K562 (cell line): ENCODE results near the gene TSEN34. TPM values are rescaled to one million over a fixed set of nuclear protein-coding genes. Genes with fewer than 3 reads are reported as not detected.
A peak's percentile ranks its signal among the peaks of the same experiment; 100 is the strongest.

Source experiments
- CBX3 ChIP-seq, 2 experiments: IDR thresholded peaks; 1 replicate in 1 of 2; 2 replicates in 1 of 2; pipeline ENCODE4 v1.6.1; 2012; ENCODE audit warnings: inconsistent platforms in 2 of 2, low read length in 2 of 2, borderline replicate concordance in 1 of 2, control low read depth in 1 of 2
- DACH1 ChIP-seq: fragments of 450-650 bp; IDR thresholded peaks from 2 replicates; pipeline ENCODE4 v1.6.1; 2018; ENCODE audit not compliant: partially characterized antibody
- ELF2 ChIP-seq: fragments of 250-450 bp; sonication (Bioruptor Pico); IDR thresholded peaks from 2 replicates; pipeline ENCODE4 v1.5.0; 2021; ENCODE audit warnings: mild to moderate bottlenecking
- HMG20A ChIP-seq: fragments of 450-650 bp; formaldehyde crosslinking; conservative IDR thresholded peaks from 2 replicates; pipeline ENCODE4 v1.4.0; 2020; ENCODE audit warnings: mild to moderate bottlenecking, mixed read lengths
- MEF2A ChIP-seq: IDR thresholded peaks from 2 replicates; pipeline ENCODE4 v1.6.1; 2011; ENCODE audit warnings: low read depth, mild to moderate bottlenecking, low read length, moderate library complexity; ENCODE audit not compliant: control insufficient read depth
- NBN ChIP-seq: fragments of 450-650 bp; IDR thresholded peaks from 2 replicates; pipeline ENCODE4 v1.6.1; 2016; ENCODE audit warnings: low read depth, mild to moderate bottlenecking
- NRF1 ChIP-seq, 2 experiments: fragments of 450-650 bp; IDR thresholded peaks in 1 of 2; conservative IDR thresholded peaks in 1 of 2; 2 replicates each; pipeline ENCODE4 v1.6.1; 2014; ENCODE audit warnings: mild to moderate bottlenecking in 2 of 2
- PCBP2 ChIP-seq: fragments of 200-400 bp; formaldehyde crosslinking; IDR thresholded peaks from 2 replicates; pipeline ENCODE4 v1.6.1; 2018; ENCODE audit warnings: low read length, low read depth, mild to moderate bottlenecking, moderate library complexity; ENCODE audit not compliant: poor library complexity, severe bottlenecking
- RAD51 ChIP-seq: fragments of 450-650 bp; IDR thresholded peaks from 2 replicates; pipeline ENCODE4 v1.7.1; 2016; ENCODE audit warnings: low read depth, mild to moderate bottlenecking, borderline replicate concordance
- SAFB2 ChIP-seq: fragments of 200-400 bp; formaldehyde crosslinking; IDR thresholded peaks from 2 replicates; pipeline ENCODE4 v1.6.1; 2018; ENCODE audit warnings: borderline replicate concordance, low read length, low read depth, moderate library complexity; ENCODE audit not compliant: severe bottlenecking
- SNIP1 ChIP-seq: fragments of 450-650 bp; IDR thresholded peaks from 2 replicates; pipeline ENCODE4 v1.7.1; 2017; ENCODE audit warnings: low read depth, mild to moderate bottlenecking
- TCF7 ChIP-seq: sonication (generic); IDR thresholded peaks from 2 replicates; pipeline ENCODE4 v1.6.1; 2016; ENCODE audit warnings: antibody characterized with exemption, borderline replicate concordance
- ZBTB17 ChIP-seq: fragments of 450-650 bp; formaldehyde crosslinking; IDR thresholded peaks from 2 replicates; pipeline ENCODE4 v1.4.0; 2020; ENCODE audit warnings: mild to moderate bottlenecking
- ZC3H11A ChIP-seq: IDR thresholded peaks from 2 replicates; pipeline ENCODE4 v1.6.1; 2012; ENCODE audit warnings: low read depth, low read length, improper control_type of control experiment
- ZNF134 ChIP-seq: fragments of 250-450 bp; sonication (Bioruptor Pico); conservative IDR thresholded peaks from 2 replicates; pipeline ENCODE4 v1.4.0; 2020
- ZNF24 ChIP-seq: fragments of 450-650 bp; IDR thresholded peaks from 2 replicates; pipeline ENCODE4 v1.6.1; 2016
- ZNF253 ChIP-seq: fragments of 250-450 bp; sonication (Bioruptor Pico); conservative IDR thresholded peaks from 2 replicates; pipeline ENCODE4 v1.6.1; 2021; ENCODE audit warnings: mild to moderate bottlenecking
- ZNF311 ChIP-seq: fragments of 250-450 bp; sonication (Bioruptor Pico); IDR thresholded peaks from 2 replicates; pipeline ENCODE4 v1.4.0; 2020; ENCODE audit warnings: mild to moderate bottlenecking, moderate library complexity
- ZNF668 ChIP-seq: fragments of 250-450 bp; sonication (Bioruptor Pico); IDR thresholded peaks from 2 replicates; pipeline ENCODE4 v1.8.0; 2022; ENCODE audit warnings: mild to moderate bottlenecking, inconsistent platforms
- ZNF764 ChIP-seq: fragments of 250-450 bp; sonication (Bioruptor Pico); IDR thresholded peaks from 2 replicates; pipeline ENCODE4 v1.4.0; 2020; ENCODE audit warnings: low read depth, mild to moderate bottlenecking, moderate library complexity
- polyA plus RNA-seq, 8 experiments: library from polyadenylated mRNA; depleted of rRNA in 4 of 8; stranded (reverse) in 5 of 8; unstranded in 3 of 8; fragments of >200 nt; fragmentation: Nextera tagmentation in 2 of 8; fragmentation: Illumina TruSeq in 1 of 8; extraction: Ambion mirVana in 2 of 8; extraction: Trizol in 1 of 8; gene quantifications; 2 replicates each; pipeline versions ENCODE4 v1.2.1 to v1.2.3, GENCODE V29; 2011 to 2014; ENCODE audit warnings: inconsistent platforms in 1 of 8, missing spikeins in 1 of 8
- total RNA-seq, 7 experiments: library from RNA; depleted of rRNA in 6 of 7; stranded (reverse); fragments of >200 nt in 6 of 7; fragmentation: Illumina TruSeq in 2 of 7; extraction: Trizol in 2 of 7; gene quantifications; 2 replicates each; pipeline versions ENCODE4 v1.2.1 to v1.2.3, GENCODE V29; 2011 to 2021; ENCODE audit warnings: low replicate concordance in 1 of 7
- TF ChIP-seq, protein P1 (sequence below): sonication (generic); formaldehyde crosslinking; IDR thresholded peaks from 2 replicates; pipeline ENCODE4 v1.9.0; 2022; ENCODE audit warnings: mild to moderate bottlenecking, missing genetic modification reagents
- TF ChIP-seq, protein P2 (sequence below): fragments of 250-450 bp; sonication (Bioruptor Pico); IDR thresholded peaks from 2 replicates; pipeline ENCODE4 v1.8.0; 2022; ENCODE audit warnings: moderate library complexity, mild to moderate bottlenecking, inconsistent platforms
- TF ChIP-seq, protein P3 (sequence below): fragments of 450-650 bp; IDR thresholded peaks from 2 replicates; pipeline ENCODE4 v1.6.1; 2018; ENCODE audit warnings: mild to moderate bottlenecking, low read depth; ENCODE audit not compliant: partially characterized antibody
- TF ChIP-seq, protein P4 (sequence below): fragments of 250-450 bp; sonication (Bioruptor Pico); IDR thresholded peaks from 2 replicates; pipeline ENCODE4 v1.8.0; 2021; ENCODE audit warnings: mild to moderate bottlenecking, moderate library complexity

The TSEN34 gene
- total and polyA plus RNA-seq, 9 of the 15 experiments (the other 6 are each of a cell fraction or from before 2014, with no cell fraction given): 3.1 to 57.6 (median 29.5) TPM

DNA sequence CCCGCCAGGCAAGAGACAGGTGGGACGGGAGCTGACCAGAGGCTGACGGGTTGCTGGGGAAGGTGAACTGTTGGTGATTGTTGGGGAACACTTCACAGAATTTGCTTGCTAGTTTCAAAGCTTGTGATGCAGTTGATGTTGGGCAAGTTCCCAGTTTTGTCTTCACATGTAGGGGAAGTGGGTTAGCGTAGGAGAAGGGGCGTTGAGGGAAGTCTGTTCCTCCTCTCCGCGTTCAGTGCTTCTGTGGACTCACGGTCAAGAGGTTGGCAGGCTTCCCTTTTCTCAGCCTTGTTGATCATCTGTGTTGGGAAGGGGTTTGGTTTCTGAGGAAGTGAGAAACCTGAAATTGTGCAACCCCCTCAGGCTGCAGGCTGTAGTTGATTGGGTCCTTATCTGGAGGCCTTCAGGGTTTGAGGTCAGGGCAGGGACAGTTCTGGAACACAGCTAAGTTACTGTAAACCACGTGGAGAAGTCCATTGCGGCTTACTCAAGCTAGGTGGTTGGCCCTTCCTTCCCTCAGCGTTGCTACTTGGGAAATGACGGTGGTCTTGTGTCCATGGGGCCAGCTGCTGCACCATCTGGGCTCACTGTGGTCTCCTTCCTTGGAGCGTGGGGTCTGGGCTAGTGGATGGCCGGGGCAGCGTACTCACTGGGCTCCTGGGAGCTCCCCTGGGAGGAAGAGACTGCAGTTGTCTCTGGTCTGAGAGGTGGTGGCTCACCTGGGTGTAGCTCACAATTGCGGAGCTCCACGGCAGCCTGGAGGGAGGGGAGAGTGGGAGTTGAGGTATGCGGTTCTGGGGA, 17.1 kb downstream of the TSEN34 start (continued):
- TF ChIP-seq ZNF764 (CRISPR knock-in tag) (peak; percentile 59; the same call in 1 of the 2 replicates), DACH1 (peak; percentile 81), NBN (peak; percentile 97), ZBTB17 (CRISPR knock-in tag) (peak; percentile 9; the same call in 1 of the 2 replicates), ZC3H11A (no peak), ELF2 (CRISPR knock-in tag) (0 out of 2 replicates have a peak, but pooled peaks have one; percentile 55), ZNF668 (CRISPR knock-in tag) (no peak), MEF2A (peak; percentile 25; the same call in 1 of the 2 replicates), TCF7 (no peak), CBX3 (IDR thresholded peaks at IDR 0.05; ENCODE audit: borderline replicate concordance in 1 of 2, low read length in 2 of 2) (peak in 1 of 2 experiments; percentile 77; a peak in 1 of 3 replicates), SNIP1 (no peak), HMG20A (no peak), ZNF24 (0 out of 2 replicates have a peak, but pooled peaks have one; percentile 54), SAFB2 (no peak), PCBP2 (no peak), ZNF134 (CRISPR knock-in tag) (no peak), RAD51 (peak; percentile 74), ZNF253 (CRISPR knock-in tag) (peak; percentile 16; the same call in 1 of the 2 replicates), NRF1 (conservative IDR thresholded peaks at IDR 0.05 in 1 of 2, IDR thresholded peaks at IDR 0.05 in 1 of 2) (peak; percentile 24 to 55; a peak in 2 of 4 replicates), ZNF311 (CRISPR knock-in tag) (no peak)
- TF ChIP-seq, protein P1, sequence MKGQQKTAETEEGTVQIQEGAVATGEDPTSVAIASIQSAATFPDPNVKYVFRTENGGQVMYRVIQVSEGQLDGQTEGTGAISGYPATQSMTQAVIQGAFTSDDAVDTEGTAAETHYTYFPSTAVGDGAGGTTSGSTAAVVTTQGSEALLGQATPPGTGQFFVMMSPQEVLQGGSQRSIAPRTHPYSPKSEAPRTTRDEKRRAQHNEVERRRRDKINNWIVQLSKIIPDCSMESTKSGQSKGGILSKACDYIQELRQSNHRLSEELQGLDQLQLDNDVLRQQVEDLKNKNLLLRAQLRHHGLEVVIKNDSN (CRISPR knock-in tag): peak; percentile 93
- TF ChIP-seq, protein P2, sequence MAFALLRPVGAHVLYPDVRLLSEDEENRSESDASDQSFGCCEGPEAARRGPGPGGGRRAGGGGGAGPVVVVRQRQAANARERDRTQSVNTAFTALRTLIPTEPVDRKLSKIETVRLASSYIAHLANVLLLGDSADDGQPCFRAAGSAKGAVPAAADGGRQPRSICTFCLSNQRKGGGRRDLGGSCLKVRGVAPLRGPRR (CRISPR knock-in tag): peak; percentile 79; the same call in 1 of the 2 replicates
- TF ChIP-seq, protein P3, sequence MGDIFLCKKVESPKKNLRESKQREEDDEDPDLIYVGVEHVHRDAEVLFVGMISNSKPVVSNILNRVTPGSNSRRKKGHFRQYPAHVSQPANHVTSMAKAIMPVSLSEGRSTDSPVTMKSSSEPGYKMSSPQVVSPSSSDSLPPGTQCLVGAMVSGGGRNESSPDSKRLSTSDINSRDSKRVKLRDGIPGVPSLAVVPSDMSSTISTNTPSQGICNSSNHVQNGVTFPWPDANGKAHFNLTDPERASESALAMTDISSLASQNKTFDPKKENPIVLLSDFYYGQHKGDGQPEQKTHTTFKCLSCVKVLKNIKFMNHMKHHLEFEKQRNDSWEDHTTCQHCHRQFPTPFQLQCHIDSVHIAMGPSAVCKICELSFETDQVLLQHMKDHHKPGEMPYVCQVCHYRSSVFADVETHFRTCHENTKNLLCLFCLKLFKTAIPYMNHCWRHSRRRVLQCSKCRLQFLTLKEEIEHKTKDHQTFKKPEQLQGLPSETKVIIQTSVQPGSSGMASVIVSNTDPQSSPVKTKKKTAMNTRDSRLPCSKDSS: no peak
- TF ChIP-seq, protein P4, sequence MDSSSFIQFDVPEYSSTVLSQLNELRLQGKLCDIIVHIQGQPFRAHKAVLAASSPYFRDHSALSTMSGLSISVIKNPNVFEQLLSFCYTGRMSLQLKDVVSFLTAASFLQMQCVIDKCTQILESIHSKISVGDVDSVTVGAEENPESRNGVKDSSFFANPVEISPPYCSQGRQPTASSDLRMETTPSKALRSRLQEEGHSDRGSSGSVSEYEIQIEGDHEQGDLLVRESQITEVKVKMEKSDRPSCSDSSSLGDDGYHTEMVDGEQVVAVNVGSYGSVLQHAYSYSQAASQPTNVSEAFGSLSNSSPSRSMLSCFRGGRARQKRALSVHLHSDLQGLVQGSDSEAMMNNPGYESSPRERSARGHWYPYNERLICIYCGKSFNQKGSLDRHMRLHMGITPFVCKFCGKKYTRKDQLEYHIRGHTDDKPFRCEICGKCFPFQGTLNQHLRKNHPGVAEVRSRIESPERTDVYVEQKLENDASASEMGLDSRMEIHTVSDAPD: no peak
